Measurements from ENCODE around the gene KANSL1L. TPM values are rescaled to one million over a fixed set of nuclear protein-coding genes. Genes with fewer than 3 reads are reported as not detected.
A peak's percentile ranks its signal among the peaks of the same experiment; 100 is the strongest.

KANSL1L gene
- polyA plus RNA-seq, 3 donors: 44.7 to 79.0 (median 58.5) TPM

DNA sequence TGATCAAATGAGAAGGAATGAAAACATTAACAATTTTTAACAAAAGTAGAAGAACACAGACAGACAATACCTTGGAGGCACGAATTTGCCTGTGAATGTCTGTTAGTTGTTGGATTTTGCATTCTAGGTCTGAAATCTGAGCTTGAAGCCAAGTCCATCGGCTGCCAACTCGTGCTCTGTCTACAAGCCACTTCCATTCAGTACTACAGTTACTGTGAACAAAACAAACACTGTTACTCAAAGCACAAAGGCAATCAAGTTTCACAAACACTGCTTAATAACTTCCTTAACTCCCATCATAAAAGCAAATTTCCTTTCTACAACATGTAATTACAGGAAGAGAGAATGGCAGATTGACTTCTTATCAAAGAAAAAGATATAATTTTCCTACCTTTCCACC lies 42.2 kb downstream of the KANSL1L start:
- no peak for DNase-seq (ENCODE audit: extremely low read depth in 1 of 11, low read depth in 9 of 11, low spot score in 4 of 11)

DNA sequence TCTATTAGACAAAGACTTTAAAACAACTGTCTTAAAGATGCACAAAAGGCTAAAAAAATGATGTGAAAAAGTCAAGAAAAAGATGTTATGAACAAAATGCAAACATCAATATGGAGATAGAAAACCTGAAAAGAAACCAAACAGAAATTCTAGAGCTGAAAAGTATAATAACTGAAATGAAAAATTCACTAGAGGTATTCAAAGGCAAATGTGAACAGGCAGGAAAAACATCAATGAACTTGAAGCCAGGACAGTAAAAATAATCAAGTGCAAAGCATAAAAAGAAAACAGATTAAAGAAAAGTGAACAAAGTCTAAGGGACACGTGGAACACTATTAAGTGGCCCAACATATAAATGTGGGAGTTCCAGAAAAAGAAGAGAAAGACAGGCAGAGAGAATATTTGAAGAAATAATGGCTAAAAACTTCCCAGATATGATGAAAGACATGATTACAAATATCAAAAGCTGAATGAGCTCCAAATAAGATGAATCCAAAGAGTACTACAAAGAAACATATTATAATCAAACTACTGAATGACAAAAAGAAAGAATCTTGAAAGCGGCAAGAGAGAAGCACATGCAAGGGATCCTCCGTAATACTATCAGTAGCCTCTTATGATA lies 57.5 kb downstream of the KANSL1L start:
- no peak for DNase-seq (ENCODE audit: extremely low read depth in 1 of 11, low read depth in 9 of 11, low spot score in 4 of 11)

GRCh38 chr2:210112871-210113270 lies 58.3 kb downstream of the KANSL1L start:
- no peak for DNase-seq (ENCODE audit: extremely low read depth in 1 of 11, low read depth in 9 of 11, low spot score in 4 of 11)

GRCh38 chr2:210099940-210100339 lies 71.3 kb downstream of the KANSL1L start:
- no peak for DNase-seq (ENCODE audit: extremely low read depth in 1 of 11, low read depth in 9 of 11, low spot score in 4 of 11)

DNA sequence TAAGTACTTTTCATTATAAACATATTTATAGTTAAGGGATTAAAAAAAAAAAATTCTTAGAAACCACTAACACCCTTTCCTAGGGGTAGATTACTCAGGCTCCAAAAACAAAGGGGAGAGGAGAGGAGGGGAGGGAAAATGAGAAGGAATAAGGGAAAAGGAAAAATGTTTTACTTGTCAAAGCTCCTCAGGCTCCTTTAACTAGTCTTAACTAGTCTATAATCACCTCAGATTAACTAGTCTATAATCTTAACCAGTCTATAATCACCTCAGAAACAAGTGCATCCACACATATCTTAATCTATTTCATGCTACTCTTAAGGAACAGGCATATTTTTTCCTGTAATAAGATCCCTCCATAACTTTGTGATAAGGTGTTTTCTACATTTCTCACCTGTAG lies 76.4 kb downstream of the KANSL1L start:
- DNase-seq (ENCODE audit: extremely low read depth in 1 of 11, low read depth in 9 of 11, low spot score in 4 of 11): no peak

- no peak for DNase-seq (ENCODE audit: extremely low read depth in 1 of 11, low read depth in 9 of 11, low spot score in 4 of 11)
These were observed 78.4 kb downstream of the KANSL1L start for GRCh38 chr2:210092791-210093190.

DNA sequence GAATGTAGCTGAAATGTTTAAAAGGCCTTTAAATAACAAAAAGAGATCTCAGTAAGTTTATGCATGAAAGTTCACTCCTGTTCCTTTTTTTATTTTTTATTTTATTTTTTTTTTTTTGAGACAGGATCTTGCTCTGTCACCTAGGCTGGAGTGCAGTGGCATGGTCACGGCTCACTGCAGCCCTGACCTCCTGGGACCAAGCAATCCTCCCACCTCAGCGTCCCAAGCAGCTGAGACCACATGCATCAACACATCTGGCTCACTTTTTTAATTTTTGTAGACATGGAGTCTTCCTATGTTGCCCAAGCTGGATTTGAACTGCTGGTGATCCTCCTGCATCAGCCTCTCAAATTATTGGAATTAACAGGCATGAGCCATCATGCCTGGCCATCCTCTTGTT lies 84.3 kb downstream of the KANSL1L start:
- DNase-seq (ENCODE audit: extremely low read depth in 1 of 11, low read depth in 9 of 11, low spot score in 4 of 11): no peak

DNA sequence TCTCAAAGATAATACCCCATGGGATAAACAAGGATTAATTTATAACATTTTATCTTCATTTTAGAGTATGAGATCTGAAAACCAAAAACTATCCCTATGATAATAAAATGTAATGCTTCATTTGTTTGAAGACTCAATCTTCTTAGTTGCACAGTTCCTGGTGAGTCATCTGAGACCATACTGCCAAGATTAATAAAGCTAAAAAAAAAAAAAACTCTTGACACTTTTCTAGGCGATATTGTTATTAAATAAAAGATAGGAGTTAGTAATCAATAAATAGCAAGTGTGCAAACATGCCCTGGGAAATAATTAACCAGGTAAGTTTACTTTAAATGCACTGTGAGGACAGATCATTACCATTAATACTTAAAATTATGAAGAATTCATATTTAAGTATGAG lies 84.9 kb downstream of the KANSL1L start:
- no peak for DNase-seq (ENCODE audit: extremely low read depth in 1 of 11, low read depth in 9 of 11, low spot score in 4 of 11)

- peak in 4 of 11 donors; percentile 0 to 15 (median 4) for DNase-seq (ENCODE audit: extremely low read depth in 1 of 11, low read depth in 9 of 11, low spot score in 4 of 11)
These were observed 98.2 kb downstream of the KANSL1L start for GRCh38 chr2:210072922-210073509.

DNA sequence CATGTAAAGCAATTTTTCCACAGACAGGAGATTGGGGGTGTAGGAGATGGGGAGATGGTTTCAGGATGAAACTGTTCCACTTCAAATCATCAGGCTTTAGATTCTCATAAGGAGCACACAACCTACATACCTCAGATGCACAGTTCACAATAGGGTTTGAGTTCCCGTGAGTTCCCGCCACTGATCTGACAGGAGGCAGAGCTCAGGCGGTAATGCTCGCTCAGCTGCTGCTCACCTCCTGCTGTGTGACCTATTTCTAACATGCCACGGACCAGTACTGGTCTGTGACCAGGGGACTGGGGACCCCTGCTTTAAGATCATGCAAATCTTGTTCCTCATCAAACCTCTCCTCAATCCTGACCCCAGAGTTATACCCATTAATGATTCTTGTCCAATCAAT lies 98.7 kb downstream of the KANSL1L start:
- DNase-seq (ENCODE audit: extremely low read depth in 1 of 11, low read depth in 9 of 11, low spot score in 4 of 11): no peak

DNA sequence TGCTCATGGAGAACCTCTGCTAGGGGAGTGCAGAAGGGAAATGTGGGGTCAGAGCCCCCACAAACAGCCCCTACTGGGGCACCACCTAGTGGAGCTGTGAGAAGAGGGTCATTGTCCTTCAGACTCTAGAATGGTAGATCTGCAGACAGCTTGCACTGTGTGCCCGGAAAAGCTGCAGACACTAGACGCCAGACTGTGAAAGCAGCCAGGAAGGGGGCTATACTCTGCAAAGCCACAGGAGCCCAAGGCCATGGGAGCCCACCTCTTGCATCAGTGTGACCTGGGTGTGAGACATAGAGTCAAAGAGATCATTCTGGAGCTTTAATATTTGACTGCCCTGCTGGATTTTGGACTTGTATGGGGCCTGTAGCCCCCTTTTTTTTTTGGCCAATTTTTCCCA lies 107.9 kb downstream of the KANSL1L start:
- DNase-seq (ENCODE audit: extremely low read depth in 1 of 11, low read depth in 9 of 11, low spot score in 4 of 11): no peak

DNA sequence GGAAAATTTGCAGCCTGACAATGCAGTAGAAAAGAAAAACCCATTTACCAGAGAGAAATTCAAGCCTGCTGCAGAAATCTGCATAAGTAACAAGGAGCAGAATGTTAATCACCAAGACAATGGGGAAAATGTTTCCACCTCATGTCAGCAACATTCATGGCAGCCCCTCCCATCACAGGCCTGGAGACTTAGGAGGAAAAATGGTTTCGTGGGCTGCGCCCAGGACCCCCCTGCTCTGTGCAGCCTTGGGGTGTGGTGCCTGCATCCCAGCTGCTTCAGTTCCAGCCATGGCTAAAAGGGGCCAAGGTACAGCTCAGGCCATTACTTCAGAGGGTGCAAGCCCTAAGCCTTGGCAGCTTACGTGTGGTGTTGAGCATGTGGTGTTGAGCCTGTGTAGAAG lies 115.4 kb downstream of the KANSL1L start:
- no peak for DNase-seq (ENCODE audit: extremely low read depth in 1 of 11, low read depth in 9 of 11, low spot score in 4 of 11)

DNA sequence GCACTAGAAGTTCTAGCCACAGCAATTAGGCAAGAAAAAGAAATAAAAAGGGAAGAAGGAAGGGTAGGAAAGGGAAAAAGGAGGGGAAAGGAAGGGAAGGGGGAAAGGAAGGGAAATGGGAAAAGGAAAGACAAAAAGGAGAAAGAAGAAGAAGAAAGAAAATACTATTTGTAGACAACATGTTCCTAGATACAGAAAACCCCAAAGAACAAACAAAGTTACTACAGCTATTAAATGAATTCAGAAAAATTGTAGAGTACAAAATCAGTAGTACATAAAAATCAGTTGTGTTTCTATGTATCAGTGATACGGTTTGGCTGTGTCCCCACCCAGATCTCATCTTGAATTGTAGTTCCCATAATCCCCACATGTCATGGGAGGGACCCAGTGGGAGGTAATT lies 116.5 kb downstream of the KANSL1L start:
- no peak for DNase-seq (ENCODE audit: extremely low read depth in 1 of 11, low read depth in 9 of 11, low spot score in 4 of 11)

GRCh38 chr2:210050885-210051284 lies 120.3 kb downstream of the KANSL1L start:
- DNase-seq (ENCODE audit: extremely low read depth in 1 of 11, low read depth in 9 of 11, low spot score in 4 of 11): no peak

DNA sequence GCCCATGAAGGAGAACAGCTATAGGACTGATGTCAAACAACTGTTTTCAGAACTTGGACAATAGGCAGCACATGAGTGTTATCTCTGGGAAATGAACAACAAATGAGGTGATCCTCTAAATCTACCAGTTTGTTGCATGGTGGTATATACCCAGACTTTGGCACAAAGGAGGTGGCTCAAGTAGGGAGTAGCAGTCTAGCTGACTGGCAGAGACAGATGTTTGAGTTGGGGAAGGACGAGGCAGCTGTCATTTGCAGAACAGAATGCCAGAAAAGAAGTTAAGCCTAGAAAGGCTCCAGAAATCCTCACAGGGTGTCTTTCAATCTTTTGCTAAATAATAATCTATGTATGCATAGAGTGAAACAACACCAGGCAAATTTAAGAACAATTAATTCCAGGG lies 121.4 kb downstream of the KANSL1L start:
- no peak for DNase-seq (ENCODE audit: extremely low read depth in 1 of 11, low read depth in 9 of 11, low spot score in 4 of 11)

GRCh38 chr2:210046851-210047500 lies 124.2 kb downstream of the KANSL1L start:
- no peak for DNase-seq (ENCODE audit: extremely low read depth in 1 of 11, low read depth in 9 of 11, low spot score in 4 of 11)

DNA sequence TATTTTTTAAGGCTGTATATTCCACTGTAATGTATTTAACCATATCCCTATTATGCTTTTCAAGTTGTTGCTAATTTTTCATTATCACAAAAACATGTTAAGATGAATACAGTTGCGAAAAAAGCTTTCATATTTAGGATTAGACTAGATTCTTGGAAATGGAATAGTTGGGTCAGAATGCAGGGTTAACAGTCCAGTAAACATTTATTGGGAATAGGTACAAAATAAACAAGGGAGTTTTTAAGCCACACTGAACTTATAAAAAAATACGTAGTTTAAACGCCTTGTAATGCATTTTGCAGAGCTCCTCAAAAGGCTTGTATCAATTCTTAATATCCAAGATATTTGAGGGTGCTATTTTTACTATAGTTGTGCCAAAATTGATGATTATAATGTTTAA lies 133.1 kb downstream of the KANSL1L start:
- DNase-seq (ENCODE audit: extremely low read depth in 1 of 11, low read depth in 9 of 11, low spot score in 4 of 11): no peak

DNA sequence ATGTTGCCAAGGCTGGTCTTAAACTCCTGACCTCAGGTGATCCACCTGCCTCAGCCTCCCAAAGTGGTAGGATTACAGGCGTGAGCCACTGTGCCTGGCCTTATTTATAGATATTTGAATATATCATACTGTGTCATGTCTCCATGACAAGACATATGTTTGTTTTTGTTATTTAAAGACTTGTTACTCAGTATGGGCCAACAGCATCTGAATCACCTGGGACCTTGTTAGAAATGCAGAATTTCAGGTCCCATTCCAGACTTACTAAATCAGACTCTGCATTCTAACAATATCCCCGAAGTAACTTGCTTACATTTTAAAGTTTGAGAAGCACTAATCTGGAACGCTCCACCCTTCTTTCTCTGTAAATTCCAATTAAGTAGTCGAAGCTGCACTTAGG lies 135.5 kb downstream of the KANSL1L start:
- DNase-seq (ENCODE audit: extremely low read depth in 1 of 11, low read depth in 9 of 11, low spot score in 4 of 11): no peak

DNA sequence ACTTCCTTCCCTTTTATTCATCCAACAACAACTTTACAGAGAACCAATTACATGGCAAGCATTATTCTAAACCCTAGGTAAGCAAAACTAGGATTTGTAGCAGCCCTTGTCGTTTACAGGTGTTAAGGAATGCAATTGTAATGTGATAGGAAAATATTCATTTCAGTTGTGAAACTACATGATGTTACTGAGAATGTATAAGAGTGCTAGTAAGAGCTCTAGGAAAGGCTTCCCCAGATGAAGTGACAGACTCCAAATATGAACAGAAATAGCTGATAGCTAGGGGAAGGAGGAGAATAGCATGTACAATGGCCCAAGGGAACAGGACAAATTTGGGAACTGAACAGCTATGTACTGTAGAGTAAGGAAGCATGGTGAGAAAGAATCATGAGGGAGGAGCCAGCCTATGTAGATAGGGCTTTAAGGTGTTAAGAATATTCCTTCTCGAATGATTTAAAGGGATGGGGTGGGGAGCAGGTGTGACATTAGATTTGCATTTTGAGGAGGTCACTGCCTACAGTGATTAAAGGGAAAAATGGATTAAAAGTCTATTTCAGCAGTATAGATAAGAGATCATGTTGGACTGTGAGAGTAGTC lies 137.0 kb downstream of the KANSL1L start:
- no peak for DNase-seq (ENCODE audit: extremely low read depth in 1 of 11, low read depth in 9 of 11, low spot score in 4 of 11)

DNA sequence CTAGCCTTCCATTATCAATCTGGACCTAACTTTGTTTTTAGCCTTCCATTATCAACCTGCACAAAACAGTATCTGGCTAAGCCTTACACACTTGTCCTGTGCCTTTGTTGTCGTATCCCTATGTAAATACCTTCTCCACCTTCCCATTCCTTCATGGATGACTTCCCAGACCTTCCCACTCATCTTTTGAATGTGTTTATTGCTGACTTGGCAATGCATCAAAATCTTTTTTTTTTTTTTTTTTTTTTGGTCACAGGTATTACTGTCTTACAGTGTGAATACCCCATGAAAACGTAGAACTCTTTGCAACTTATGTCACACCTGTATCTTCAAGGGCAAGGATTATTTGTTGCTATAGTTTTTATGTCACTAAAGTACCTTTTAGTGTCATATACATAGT lies 143.0 kb downstream of the KANSL1L start:
- no peak for DNase-seq (ENCODE audit: extremely low read depth in 1 of 11, low read depth in 9 of 11, low spot score in 4 of 11)

Data from renal cortex interstitium (tissue), 11 donors.